NOMO-1 treated with DMSO at 0.1 percent for 48 hours (cell line): Measurements from ENCODE around the gene ADAMTS14.

Experiments used
- DNase-seq: peaks from one replicate; lab custom pipeline; 2025; ENCODE audit not compliant: unreplicated experiment; lab: John Stamatoyannopoulos, UW

The ADAMTS14 gene

GRCh38 chr10:70781461-70782051, 109.2 kb downstream of the ADAMTS14 start:
- DNase-seq, result no peak

GRCh38 chr10:70782086-70782745, 109.9 kb downstream of the ADAMTS14 start:
- DNase-seq, result no peak

GRCh38 chr10:70782746-70783680, 110.7 kb downstream of the ADAMTS14 start:
- DNase-seq, result peak; percentile 16

- DNase-seq, result no peak
These were observed 111.7 kb downstream of the ADAMTS14 start for GRCh38 chr10:70784016-70784415.

- DNase-seq, result no peak
These were observed 112.2 kb downstream of the ADAMTS14 start for GRCh38 chr10:70784471-70784870.

GRCh38 chr10:70785190-70785589, 112.9 kb downstream of the ADAMTS14 start, which contains the start of gene TBATA:
TSS of gene TBATA (minus strand) at chr10:70785377. CDS start at chr10:70783379, 1,998 bp downstream.
- DNase-seq, result no peak

- DNase-seq, result no peak
These were observed 114.6 kb downstream of the ADAMTS14 start for GRCh38 chr10:70786799-70787415.

GRCh38 chr10:70791386-70792039, 119.2 kb downstream of the ADAMTS14 start:
- DNase-seq, result no peak

GRCh38 chr10:70795613-70796012, 123.3 kb downstream of the ADAMTS14 start:
- no peak for DNase-seq

- no peak for DNase-seq
These were observed 125.5 kb downstream of the ADAMTS14 start for GRCh38 chr10:70797840-70798239.

GRCh38 chr10:70799124-70799523, 126.8 kb downstream of the ADAMTS14 start:
- DNase-seq, result no peak

- DNase-seq, result no peak
These were observed 129.5 kb downstream of the ADAMTS14 start for GRCh38 chr10:70801854-70802253.

- no peak for DNase-seq
These were observed 131.6 kb downstream of the ADAMTS14 start for GRCh38 chr10:70803775-70804420.

- DNase-seq, result no peak
These were observed 132.1 kb downstream of the ADAMTS14 start for GRCh38 chr10:70804421-70804808.

- no peak for DNase-seq
These were observed 133.4 kb downstream of the ADAMTS14 start for GRCh38 chr10:70805619-70806215.

GRCh38 chr10:70806841-70807240, 134.5 kb downstream of the ADAMTS14 start:
- no peak for DNase-seq

GRCh38 chr10:70807556-70807955, 135.2 kb downstream of the ADAMTS14 start:
- DNase-seq, result peak; percentile 10

- DNase-seq, result no peak
These were observed 136.8 kb downstream of the ADAMTS14 start for GRCh38 chr10:70809011-70809611.

GRCh38 chr10:70809726-70810125, 137.4 kb downstream of the ADAMTS14 start:
- DNase-seq, result no peak
